ENCODE data around the gene CCDC39. TPM values are rescaled to one million over a fixed set of nuclear protein-coding genes. Genes with fewer than 3 reads are reported as not detected.

The CCDC39 gene
- total RNA-seq, 1 experiment from 2014 or later, result 0.04 TPM

- TF ChIP-seq EZH2 (IDR thresholded peaks at IDR 0.05; ENCODE audit: low read length, unreplicated experiment), result no peak
- TF ChIP-seq EZH2phosphoT487 (IDR thresholded peaks at IDR 0.05; ENCODE audit: borderline replicate concordance, low read length), result no peak
- TF ChIP-seq CTCF (conservative IDR thresholded peaks at IDR 0.05; ENCODE audit: low read depth, low read length), result no peak
- no peak overlapping the region for H3K4me3 ChIP-seq (ENCODE audit: low read length)
- intact Hi-C loops (cut with micrococcal nuclease), result no loop called here
- H2AFZ ChIP-seq (ENCODE audit: low read length), result no peak overlapping the region
- no peaks in the 10 kb centered on the region for H3K79me2 ChIP-seq (ENCODE audit: low read length)
- H3K27ac ChIP-seq (ENCODE audit: low read length), result no peak overlapping the region
- no peaks in the 10 kb centered on the region for H3K36me3 ChIP-seq (ENCODE audit: low read depth, low read length)
- no peaks in the 10 kb centered on the region for H4K20me1 ChIP-seq (ENCODE audit: low read length)
- H3K4me2 ChIP-seq (ENCODE audit: low read length), result no peak overlapping the region
- no TSS peak for BruUV-seq (replicated peaks)
- DNase-seq (no peak), ATAC-seq (no peak)
- no peaks in the 10 kb centered on the region for H3K9me3 ChIP-seq (ENCODE audit: low read length)
- H3K27me3 ChIP-seq (ENCODE audit: low read length), result no peaks in the 10 kb centered on the region
- H3F3A ChIP-seq (ENCODE audit: low read length, unreplicated experiment), result no peaks in the 10 kb centered on the region
- POLR2A ChIA-PET (ENCODE audit: unreplicated experiment), result no interaction called here
- no peaks in the 10 kb centered on the region for H3K4me1 ChIP-seq (ENCODE audit: insufficient read depth, low read length)
- no peak overlapping the region for H3K9ac ChIP-seq (ENCODE audit: low read length)
- H3K9me2 ChIP-seq (replicated peaks; ENCODE audit: low read length), result no peaks in the 10 kb centered on the region
- CTCF ChIA-PET, result no interaction called here
Measured at GRCh38 chr3:180570238-180570637, 109.1 kb downstream of the CCDC39 start.

GRCh38 chr3:180564676-180565075 is 114.6 kb downstream of the CCDC39 start:
- CTCF ChIA-PET, result no interaction called here
- Histone ChIP-seq H3K4me3 (ENCODE audit: low read length) (no peak overlapping the region), H3K4me2 (ENCODE audit: low read length) (no peak overlapping the region), H4K20me1 (ENCODE audit: low read length) (no peaks in the 10 kb centered on the region), H3K27ac (ENCODE audit: low read length) (no peak overlapping the region), H3K4me1 (ENCODE audit: insufficient read depth, low read length) (no peaks in the 10 kb centered on the region), H3K27me3 (ENCODE audit: low read length) (no peaks in the 10 kb centered on the region), H3K9ac (ENCODE audit: low read length) (no peak overlapping the region), H3F3A (ENCODE audit: low read length, unreplicated experiment) (no peaks in the 10 kb centered on the region), H3K79me2 (ENCODE audit: low read length) (no peaks in the 10 kb centered on the region), H2AFZ (ENCODE audit: low read length) (no peak overlapping the region), H3K9me3 (ENCODE audit: low read length) (no peaks in the 10 kb centered on the region), H3K9me2 (replicated peaks; ENCODE audit: low read length) (no peaks in the 10 kb centered on the region), H3K36me3 (ENCODE audit: low read depth, low read length) (no peaks in the 10 kb centered on the region)
- intact Hi-C loops (cut with micrococcal nuclease), result no loop called here
- no TSS peak for BruUV-seq (replicated peaks)
- POLR2A ChIA-PET (ENCODE audit: unreplicated experiment), result no interaction called here
- DNase-seq (no peak), ATAC-seq (no peak)
- TF ChIP-seq EZH2 (IDR thresholded peaks at IDR 0.05; ENCODE audit: low read length, unreplicated experiment), result no peak
- TF ChIP-seq CTCF (conservative IDR thresholded peaks at IDR 0.05; ENCODE audit: low read depth, low read length), result no peak
- TF ChIP-seq EZH2phosphoT487 (IDR thresholded peaks at IDR 0.05; ENCODE audit: borderline replicate concordance, low read length), result no peak

Other genes starting within 250 kb of the CCDC39 start
- gene TTC14, start 77.3 kb downstream of the CCDC39 start, total RNA-seq (2014; rRNA removed), result 17.2 and 18.0 TPM in 2 replicates
- gene FXR1, start 233.2 kb upstream of the CCDC39 start, total RNA-seq (2014; rRNA removed), result 124 and 133 TPM in 2 replicates